GM18499 (cell line): ENCODE measurements around the gene CYB5B.
"Not testable (repeated sequence)": the region's sequence is repeated elsewhere in the genome, so short reads cannot be mapped to it uniquely, and the experiment has no call there.

ENCODE experiments used
- ATAC-seq: cut with Tn5 transposase; IDR thresholded peaks from one replicate; pipeline ENCODE4 v1.9.1; 2021; ENCODE audit warnings: moderate number of reproducible peaks; ENCODE audit not compliant: insufficient read depth, unreplicated experiment

CYB5B gene

DNA sequence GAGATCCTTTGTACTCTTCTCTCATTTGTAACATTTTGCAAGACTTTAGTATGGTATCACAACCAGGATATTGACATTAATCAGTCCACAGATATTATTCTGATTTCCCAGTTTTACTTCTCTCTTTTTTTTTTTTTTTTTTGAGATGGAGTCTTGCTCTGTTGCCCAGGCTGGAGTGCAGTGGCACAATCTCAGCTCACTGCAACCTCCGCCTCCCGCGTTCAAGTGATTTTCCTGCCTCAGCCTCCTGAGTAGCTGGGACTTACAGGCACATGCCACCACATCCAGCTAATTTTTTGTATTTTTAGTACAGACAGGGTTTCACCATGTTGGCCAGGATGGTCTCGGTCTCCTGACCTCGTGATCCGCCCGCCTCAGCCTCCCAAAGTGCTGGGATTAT lies 16.6 kb downstream of the CYB5B start:
- not testable (repeated sequence) for ATAC-seq

GRCh38 chr16:69443927-69444631 lies 19.7 kb downstream of the CYB5B start:
- ATAC-seq: no peak

- ATAC-seq: no peak
These were observed 20.6 kb downstream of the CYB5B start for GRCh38 chr16:69444873-69445517.

- no peak for ATAC-seq
These were observed 24.2 kb downstream of the CYB5B start for GRCh38 chr16:69448470-69449193.

GRCh38 chr16:69451166-69451565 lies 26.7 kb downstream of the CYB5B start:
- no peak for ATAC-seq

DNA sequence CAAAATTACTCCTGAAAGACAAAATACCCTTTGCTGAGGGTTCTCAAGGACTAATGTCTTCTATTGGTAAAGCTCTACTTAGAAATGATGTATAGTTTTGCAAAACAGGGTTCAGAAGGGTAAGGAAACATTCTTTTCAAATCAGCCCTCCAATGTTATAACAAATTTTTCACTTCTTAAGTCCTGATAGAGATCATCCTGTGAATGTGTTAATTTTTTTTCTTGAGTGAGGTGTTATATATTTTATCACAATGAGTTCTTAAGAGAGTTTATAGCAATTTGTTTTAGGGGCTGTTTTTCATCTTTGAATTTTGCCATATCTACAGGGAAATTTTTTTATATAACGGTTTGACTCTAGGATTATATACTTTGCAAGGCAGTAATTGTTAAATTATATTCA lies 29.5 kb downstream of the CYB5B start:
- no peak for ATAC-seq

DNA sequence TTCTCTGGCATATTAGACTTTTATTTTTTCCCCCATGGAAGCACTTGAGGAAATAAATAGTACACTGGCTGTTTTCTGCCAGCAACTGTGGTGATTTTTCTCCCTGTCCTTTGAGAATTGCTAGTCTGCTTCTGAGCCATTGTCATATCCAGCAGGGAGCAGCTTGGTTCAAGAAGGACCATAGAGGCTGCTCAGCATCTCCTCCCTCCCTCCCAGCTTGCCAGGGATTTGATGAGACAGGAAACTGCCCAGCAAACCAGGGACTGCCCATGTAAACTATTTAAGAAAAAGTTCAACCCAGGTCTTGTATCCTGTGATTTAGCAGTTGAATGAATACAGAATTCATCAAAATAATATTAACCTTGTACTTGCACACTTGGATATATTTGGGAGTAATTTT lies 39.5 kb downstream of the CYB5B start:
- no peak for ATAC-seq

DNA sequence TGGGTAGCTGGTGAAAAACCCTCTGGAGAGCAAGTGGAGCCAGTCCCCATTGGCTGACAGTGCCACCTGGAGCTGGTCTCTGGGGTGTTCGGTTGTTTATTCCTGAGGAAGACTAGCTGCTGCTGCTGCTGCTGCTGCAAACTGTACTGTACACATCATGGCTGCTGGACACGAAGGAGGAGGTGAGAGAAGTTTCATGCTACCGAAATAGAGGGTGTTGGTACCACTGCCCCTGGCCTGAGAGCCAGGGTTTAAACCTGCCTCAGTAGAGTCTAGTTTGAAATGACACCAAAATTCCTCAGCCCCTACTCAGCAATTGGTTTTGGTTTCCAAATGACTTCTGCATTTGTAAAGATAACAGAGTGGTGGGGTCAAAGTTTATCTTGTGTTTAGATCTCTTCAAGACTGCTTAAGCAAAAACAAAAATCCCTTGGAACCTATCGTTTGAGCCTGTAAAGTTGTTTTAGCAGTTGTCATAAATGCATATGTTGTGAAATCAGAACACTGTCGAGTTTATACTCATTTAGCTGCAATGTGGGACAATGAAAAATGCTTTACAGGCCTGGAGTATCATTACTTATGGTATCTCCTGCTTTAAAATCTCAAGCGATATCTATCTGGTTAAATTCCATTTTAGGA lies 40.8 kb downstream of the CYB5B start:
- ATAC-seq: no peak

GRCh38 chr16:69465881-69466280 lies 41.5 kb downstream of the CYB5B start:
- no peak for ATAC-seq

- ATAC-seq: no peak
These were observed 42.1 kb downstream of the CYB5B start for GRCh38 chr16:69466547-69466946.

DNA sequence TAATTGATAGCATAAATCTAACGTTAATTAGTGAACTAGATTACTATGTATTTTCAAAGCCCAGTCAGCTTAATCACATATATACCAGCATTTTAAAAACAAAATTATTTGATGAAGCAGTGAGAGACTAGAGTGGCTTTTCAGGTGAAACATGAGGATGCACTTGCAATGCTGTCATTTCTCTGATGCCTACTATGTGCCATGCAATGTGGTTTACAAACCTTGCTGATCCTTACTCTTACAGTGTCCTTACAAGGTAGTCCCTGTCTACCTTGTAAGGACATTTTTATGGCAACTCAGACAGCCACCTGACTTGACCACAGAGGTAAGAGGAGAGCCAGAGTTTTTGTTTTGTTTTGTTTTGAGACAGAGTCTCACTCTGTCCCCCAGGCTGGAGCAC lies 42.7 kb downstream of the CYB5B start:
- no peak for ATAC-seq

DNA sequence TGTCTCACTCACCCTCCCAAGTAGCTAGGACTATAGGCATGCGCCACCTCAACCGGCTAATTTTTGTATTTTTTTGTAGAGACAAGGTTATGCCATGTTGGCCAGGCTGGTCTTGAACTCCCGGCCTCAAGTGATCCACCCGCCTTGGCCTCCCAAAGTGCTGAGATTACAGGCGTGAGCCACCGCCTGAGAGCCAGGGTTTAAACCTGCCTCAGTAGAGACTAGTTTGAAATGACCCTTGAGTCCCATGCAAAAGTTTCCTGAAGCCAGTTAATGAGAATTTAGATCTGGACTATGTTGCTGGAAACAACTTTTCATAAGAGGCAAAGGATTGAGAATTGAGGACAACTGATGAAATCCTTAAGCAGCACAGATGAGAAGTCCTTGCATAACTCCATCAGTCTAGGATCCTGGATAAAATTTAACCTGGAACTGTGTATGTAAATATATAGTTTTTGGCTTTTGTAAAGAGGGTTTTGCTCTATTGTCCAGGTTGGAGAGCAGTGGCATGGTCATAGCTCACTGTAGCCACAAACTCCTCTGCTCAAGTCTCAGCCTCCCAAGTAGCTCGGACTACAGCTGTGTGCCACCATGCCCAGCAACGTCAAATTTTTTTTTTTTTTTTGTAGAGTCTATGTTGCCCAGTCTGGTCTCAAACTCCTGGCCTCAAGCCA lies 43.2 kb downstream of the CYB5B start:
- ATAC-seq: no peak

DNA sequence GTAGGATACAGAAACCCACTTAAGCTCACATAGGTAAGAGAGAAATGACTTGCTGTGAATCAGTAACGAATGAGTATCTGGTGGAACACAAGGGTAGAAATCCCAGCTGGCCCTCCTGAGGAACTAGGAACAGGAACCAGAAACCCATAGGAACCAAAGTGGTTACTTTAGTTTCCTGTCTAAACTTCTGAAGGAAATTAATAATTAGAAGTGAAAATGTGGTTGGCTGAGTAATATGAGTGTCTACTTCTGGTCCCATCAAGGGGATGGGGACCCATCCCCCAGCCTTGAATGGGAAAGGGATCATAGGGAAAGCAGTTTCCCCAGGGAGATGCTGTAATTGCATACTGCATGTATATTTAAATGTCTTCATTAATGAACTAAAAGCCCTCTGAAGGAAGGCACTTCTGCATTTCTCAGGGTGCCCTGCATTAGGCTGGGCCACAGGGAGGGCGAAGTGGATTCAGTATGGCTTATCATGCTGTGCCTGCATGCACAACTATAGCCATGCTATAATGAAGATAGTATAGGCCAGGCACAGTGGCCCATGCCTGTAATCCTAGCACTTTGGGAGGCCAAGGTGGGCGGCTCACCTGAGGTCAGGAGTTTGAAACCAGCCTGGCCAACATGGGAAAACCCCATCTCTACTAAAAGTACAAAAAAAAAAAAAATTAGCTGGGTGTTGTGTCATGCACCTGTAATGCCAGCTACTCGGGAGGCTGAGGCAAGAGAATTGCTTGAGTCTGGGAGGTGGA lies 45.6 kb downstream of the CYB5B start:
- peak; percentile 46 for ATAC-seq

DNA sequence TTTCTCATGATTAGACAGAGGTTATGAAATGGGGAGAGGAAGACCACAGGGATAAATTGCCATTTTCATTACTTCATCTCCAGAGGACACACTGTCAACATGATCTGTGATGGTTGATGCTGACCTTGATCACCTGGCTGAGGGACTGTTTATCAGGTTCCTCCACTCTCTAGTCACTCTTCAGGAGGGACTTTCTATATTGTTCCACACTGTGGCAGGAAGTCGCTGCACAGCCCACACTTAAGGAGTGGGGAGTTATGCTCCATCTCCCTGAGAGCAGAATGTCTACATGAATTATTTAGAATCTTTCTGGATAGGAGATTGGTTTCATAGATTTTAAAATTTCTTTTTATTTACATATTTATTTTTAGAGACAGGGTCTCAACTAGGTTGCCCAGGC lies 46.7 kb downstream of the CYB5B start:
- ATAC-seq: no peak

GRCh38 chr16:69474408-69474807 lies 50.0 kb downstream of the CYB5B start:
- no peak for ATAC-seq

DNA sequence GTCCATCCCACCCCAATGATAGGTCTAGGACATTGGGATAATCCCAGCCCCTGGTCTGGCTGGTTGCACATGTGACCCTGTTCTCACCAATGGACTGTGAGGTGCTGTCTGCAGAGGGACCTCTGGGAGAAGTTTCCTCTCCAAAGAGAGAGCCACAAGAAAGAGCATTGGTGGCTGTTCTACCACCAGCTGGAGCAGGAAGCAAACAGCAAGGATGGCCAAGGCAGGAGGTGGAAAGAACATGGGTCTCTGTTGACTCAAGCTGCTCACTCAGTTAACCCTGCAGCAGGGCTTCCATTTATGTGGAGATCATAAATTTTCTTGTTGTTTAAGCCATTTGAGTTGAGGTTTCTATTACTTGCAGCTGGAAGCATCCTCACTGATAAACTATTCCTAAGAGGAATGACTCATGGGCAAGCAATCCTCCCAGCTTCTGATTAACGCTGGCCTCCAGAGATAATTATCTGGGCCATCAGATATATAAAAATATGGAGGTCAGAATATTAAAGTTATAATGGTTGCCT lies 52.6 kb downstream of the CYB5B start:
- ATAC-seq: no peak

- no peak for ATAC-seq
These were observed 53.1 kb downstream of the CYB5B start for GRCh38 chr16:69477546-69477945.

DNA sequence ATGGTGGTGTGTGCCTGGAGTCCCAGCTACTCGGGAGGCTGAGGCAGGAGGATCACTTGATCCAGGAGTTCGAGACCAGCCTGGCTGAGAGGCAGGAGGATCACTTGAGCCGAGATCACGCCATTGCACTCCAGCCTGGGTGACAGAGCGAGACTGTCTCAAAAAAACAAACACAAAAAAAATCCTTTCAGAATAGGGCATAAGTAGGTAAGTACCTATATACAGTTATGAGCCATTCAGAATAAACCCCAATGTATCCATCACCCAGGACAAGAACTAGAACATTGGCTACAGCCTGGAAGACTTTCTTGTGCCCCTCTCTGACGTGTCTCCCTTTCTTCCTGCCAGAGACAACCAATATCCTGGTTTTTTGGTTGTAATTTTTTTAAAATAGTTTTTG lies 54.3 kb downstream of the CYB5B start:
- no peak for ATAC-seq

GRCh38 chr16:69479775-69480174 lies 55.4 kb downstream of the CYB5B start:
- no peak for ATAC-seq
